GM23338 (cell line): ENCODE results near the gene AOC3. TPM values are rescaled to one million over a fixed set of nuclear protein-coding genes. Genes with fewer than 3 reads are reported as not detected.

ENCODE experiments used
- ATAC-seq: fragments of 200-7000 bp; cut with Tn5 transposase; 3 replicates; pipeline ENCODE4 v1.9.1; 2020
- DNase-seq: peaks from one replicate; pipeline ENCODE4 v3.0.0-alpha.2; 2015; ENCODE audit warnings: low spot score
- H2AFZ ChIP-seq: fragments of 200-600 bp; sonication (generic); 2 replicates; pipeline ENCODE4 v1.8.0; 2016; ENCODE audit warnings: antibody characterized with exemption, mild to moderate bottlenecking, moderate library complexity
- H3F3A ChIP-seq: fragments of 200-600 bp; sonication (generic); replicated peaks from 2 replicates; pipeline ENCODE4 v1.8.0; 2017; ENCODE audit warnings: antibody characterized with exemption, mixed run types, low read depth
- H3K27ac ChIP-seq: fragments of 200-600 bp; sonication (generic); 2 replicates; pipeline ENCODE4 v1.6.1; 2016; ENCODE audit warnings: low read depth
- H3K27me3 ChIP-seq: fragments of 200-600 bp; sonication (generic); 2 replicates; pipeline ENCODE4 v1.8.0; 2016; ENCODE audit warnings: mild to moderate bottlenecking, mixed run types, moderate library complexity; ENCODE audit not compliant: insufficient read depth
- H3K36me3 ChIP-seq: fragments of 200-600 bp; sonication (generic); 2 replicates; pipeline ENCODE4 v1.8.0; 2016; ENCODE audit warnings: mild to moderate bottlenecking; ENCODE audit not compliant: insufficient read depth
- H3K4me1 ChIP-seq: fragments of 200-600 bp; sonication (generic); 2 replicates; pipeline ENCODE4 v1.8.0; 2016; ENCODE audit warnings: mild to moderate bottlenecking, moderate library complexity; ENCODE audit not compliant: insufficient read depth
- H3K4me2 ChIP-seq: fragments of 200-600 bp; sonication (generic); 2 replicates; pipeline ENCODE4 v1.7.1; 2017; ENCODE audit warnings: mixed run types
- H3K4me3 ChIP-seq: fragments of 200-600 bp; sonication (generic); 2 replicates; pipeline ENCODE4 v1.6.1; 2016; ENCODE audit warnings: mixed run types
- H3K79me2 ChIP-seq: fragments of 200-600 bp; sonication (generic); replicated peaks from 2 replicates; pipeline ENCODE4 v1.8.0; 2017; ENCODE audit warnings: mild to moderate bottlenecking; ENCODE audit not compliant: insufficient read depth
- H3K9me2 ChIP-seq: fragments of 200-600 bp; sonication (generic); 2 replicates; pipeline ENCODE4 v1.8.0; 2017; ENCODE audit not compliant: insufficient read depth
- H4K20me1 ChIP-seq: fragments of 200-600 bp; sonication (generic); replicated peaks from 2 replicates; pipeline ENCODE4 v1.8.0; 2017; ENCODE audit warnings: mild to moderate bottlenecking; ENCODE audit not compliant: insufficient read depth
- H3K27ac Mint-ChIP-seq: 2 replicates; pipeline ENCODE4 v1.8.0; 2020; ENCODE audit warnings: inconsistent platforms, mild to moderate bottlenecking, moderate library complexity, mixed read lengths
- H3K27me3 Mint-ChIP-seq: 3 replicates; pipeline ENCODE4 v1.8.0; 2022; ENCODE audit warnings: low read depth, mild to moderate bottlenecking, moderate library complexity, mixed read lengths, inconsistent platforms; ENCODE audit not compliant: insufficient read depth, poor library complexity
- H3K36me3 Mint-ChIP-seq: 3 replicates; pipeline ENCODE4 v1.8.0; 2021; ENCODE audit warnings: low read depth, mild to moderate bottlenecking, inconsistent platforms, moderate library complexity, mixed read lengths
- H3K4me1 Mint-ChIP-seq: 3 replicates; pipeline ENCODE4 v1.8.0; 2020; ENCODE audit warnings: mild to moderate bottlenecking, inconsistent platforms, mixed read lengths
- H3K4me3 Mint-ChIP-seq: 3 replicates; pipeline ENCODE4 v1.8.0; 2021; ENCODE audit warnings: moderate library complexity, mild to moderate bottlenecking, inconsistent platforms, mixed read lengths
- H3K9me3 Mint-ChIP-seq: 3 replicates; pipeline ENCODE4 v1.8.0; 2020; ENCODE audit warnings: moderate library complexity, mild to moderate bottlenecking, inconsistent platforms, mixed read lengths
- CREB1 ChIP-seq: fragments of 250-450 bp; sonication (Bioruptor Pico); IDR thresholded peaks from 2 replicates; pipeline ENCODE4 v1.5.0; 2020; ENCODE audit warnings: low read depth, mild to moderate bottlenecking, moderate library complexity
- EZH2 ChIP-seq: fragments of 200-600 bp; sonication (generic); IDR thresholded peaks from one replicate; pipeline ENCODE4 v1.8.0; 2017; ENCODE audit warnings: antibody characterized with exemption, mild to moderate bottlenecking, low read depth; ENCODE audit not compliant: unreplicated experiment
- POLR2AphosphoS5 ChIP-seq: IDR thresholded peaks from 2 replicates; pipeline ENCODE4 v1.6.1; 2016; ENCODE audit warnings: antibody characterized with exemption, low read depth
- ZNF114 ChIP-seq: fragments of 250-450 bp; sonication (Bioruptor Pico); IDR thresholded peaks from 2 replicates; pipeline ENCODE4 v1.5.0; 2020; ENCODE audit warnings: mild to moderate bottlenecking, moderate library complexity
- ZNF331 ChIP-seq: fragments of 250-450 bp; sonication (Bioruptor Pico); IDR thresholded peaks from 2 replicates; pipeline ENCODE4 v1.5.0; 2020; ENCODE audit warnings: low read depth, mild to moderate bottlenecking, moderate library complexity
- polyA plus RNA-seq: library from polyadenylated mRNA; unstranded; fragments of >200 nt; fragmentation: Nextera tagmentation; extraction: Ambion mirVana; gene quantifications from 2 replicates; pipeline ENCODE4 v1.2.1, GENCODE V29; 2016
- total RNA-seq: library from RNA; depleted of rRNA; stranded (reverse); fragments of >200 nt; shearing (Covaris generic); gene quantifications from 2 replicates; pipeline ENCODE4 v1.2.3, GENCODE V29; 2014
- TF ChIP-seq, protein P1 (sequence below): fragments of 250-450 bp; sonication (Bioruptor Pico); IDR thresholded peaks from 2 replicates; pipeline ENCODE4 v1.5.0; 2020; ENCODE audit warnings: mild to moderate bottlenecking, moderate library complexity
- TF ChIP-seq, protein P2 (sequence below): IDR thresholded peaks from 2 replicates; pipeline ENCODE4 v1.6.1; 2016; ENCODE audit warnings: antibody characterized with exemption

The AOC3 gene
- total and polyA plus RNA-seq, 2 experiments from 2014 or later, result 1.4 to 1.7 TPM

- TF ChIP-seq, protein P1, sequence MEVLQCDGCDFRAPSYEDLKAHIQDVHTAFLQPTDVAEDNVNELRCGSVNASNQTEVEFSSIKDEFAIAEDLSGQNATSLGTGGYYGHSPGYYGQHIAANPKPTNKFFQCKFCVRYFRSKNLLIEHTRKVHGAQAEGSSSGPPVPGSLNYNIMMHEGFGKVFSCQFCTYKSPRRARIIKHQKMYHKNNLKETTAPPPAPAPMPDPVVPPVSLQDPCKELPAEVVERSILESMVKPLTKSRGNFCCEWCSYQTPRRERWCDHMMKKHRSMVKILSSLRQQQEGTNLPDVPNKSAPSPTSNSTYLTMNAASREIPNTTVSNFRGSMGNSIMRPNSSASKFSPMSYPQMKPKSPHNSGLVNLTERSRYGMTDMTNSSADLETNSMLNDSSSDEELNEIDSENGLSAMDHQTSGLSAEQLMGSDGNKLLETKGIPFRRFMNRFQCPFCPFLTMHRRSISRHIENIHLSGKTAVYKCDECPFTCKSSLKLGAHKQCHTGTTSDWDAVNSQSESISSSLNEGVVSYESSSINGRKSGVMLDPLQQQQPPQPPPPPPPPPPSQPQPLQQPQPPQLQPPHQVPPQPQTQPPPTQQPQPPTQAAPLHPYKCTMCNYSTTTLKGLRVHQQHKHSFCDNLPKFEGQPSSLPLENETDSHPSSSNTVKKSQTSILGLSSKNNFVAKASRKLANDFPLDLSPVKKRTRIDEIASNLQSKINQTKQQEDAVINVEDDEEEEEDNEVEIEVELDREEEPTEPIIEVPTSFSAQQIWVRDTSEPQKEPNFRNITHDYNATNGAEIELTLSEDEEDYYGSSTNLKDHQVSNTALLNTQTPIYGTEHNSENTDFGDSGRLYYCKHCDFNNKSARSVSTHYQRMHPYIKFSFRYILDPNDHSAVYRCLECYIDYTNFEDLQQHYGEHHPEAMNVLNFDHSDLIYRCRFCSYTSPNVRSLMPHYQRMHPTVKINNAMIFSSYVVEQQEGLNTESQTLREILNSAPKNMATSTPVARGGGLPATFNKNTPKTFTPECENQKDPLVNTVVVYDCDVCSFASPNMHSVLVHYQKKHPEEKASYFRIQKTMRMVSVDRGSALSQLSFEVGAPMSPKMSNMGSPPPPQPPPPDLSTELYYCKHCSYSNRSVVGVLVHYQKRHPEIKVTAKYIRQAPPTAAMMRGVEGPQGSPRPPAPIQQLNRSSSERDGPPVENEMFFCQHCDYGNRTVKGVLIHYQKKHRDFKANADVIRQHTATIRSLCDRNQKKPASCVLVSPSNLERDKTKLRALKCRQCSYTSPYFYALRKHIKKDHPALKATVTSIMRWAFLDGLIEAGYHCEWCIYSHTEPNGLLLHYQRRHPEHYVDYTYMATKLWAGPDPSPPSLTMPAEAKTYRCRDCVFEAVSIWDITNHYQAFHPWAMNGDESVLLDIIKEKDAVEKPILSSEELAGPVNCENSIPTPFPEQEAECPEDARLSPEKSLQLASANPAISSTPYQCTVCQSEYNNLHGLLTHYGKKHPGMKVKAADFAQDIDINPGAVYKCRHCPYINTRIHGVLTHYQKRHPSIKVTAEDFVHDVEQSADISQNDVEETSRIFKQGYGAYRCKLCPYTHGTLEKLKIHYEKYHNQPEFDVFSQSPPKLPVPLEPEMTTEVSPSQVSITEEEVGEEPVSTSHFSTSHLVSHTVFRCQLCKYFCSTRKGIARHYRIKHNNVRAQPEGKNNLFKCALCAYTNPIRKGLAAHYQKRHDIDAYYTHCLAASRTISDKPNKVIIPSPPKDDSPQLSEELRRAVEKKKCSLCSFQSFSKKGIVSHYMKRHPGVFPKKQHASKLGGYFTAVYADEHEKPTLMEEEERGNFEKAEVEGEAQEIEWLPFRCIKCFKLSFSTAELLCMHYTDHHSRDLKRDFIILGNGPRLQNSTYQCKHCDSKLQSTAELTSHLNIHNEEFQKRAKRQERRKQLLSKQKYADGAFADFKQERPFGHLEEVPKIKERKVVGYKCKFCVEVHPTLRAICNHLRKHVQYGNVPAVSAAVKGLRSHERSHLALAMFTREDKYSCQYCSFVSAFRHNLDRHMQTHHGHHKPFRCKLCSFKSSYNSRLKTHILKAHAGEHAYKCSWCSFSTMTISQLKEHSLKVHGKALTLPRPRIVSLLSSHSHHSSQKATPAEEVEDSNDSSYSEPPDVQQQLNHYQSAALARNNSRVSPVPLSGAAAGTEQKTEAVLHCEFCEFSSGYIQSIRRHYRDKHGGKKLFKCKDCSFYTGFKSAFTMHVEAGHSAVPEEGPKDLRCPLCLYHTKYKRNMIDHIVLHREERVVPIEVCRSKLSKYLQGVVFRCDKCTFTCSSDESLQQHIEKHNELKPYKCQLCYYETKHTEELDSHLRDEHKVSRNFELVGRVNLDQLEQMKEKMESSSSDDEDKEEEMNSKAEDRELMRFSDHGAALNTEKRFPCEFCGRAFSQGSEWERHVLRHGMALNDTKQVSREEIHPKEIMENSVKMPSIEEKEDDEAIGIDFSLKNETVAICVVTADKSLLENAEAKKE, result no peak
- no peak for TF ChIP-seq EZH2
Observed at GRCh38 chr17:42849031-42849430, 2.0 kb upstream of the AOC3 start (continued).

- no peak overlapping the region for H3K27ac Mint-ChIP-seq
- no peak for ATAC-seq
- TF ChIP-seq, protein P1, result no peak
- TF ChIP-seq POLR2AphosphoS5 (no peak), CREB1 (no peak), ZNF114 (no peak), ZNF331 (CRISPR knock-in tag) (no peak)
- TF ChIP-seq, protein P2, sequence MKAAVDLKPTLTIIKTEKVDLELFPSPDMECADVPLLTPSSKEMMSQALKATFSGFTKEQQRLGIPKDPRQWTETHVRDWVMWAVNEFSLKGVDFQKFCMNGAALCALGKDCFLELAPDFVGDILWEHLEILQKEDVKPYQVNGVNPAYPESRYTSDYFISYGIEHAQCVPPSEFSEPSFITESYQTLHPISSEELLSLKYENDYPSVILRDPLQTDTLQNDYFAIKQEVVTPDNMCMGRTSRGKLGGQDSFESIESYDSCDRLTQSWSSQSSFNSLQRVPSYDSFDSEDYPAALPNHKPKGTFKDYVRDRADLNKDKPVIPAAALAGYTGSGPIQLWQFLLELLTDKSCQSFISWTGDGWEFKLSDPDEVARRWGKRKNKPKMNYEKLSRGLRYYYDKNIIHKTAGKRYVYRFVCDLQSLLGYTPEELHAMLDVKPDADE, result no peak
Observed at GRCh38 chr17:42849451-42850181, 1.4 kb upstream of the AOC3 start.

More at GRCh38 chr17:42849451-42850181, 1.4 kb upstream of the AOC3 start:
- H3K9me3 Mint-ChIP-seq, result no peaks in the 10 kb centered on the region; the same call in 1 of the 3 replicates
- peaks cover 5% of the 10 kb centered on the region; the same call in 2 of the 3 replicates for H3K4me1 Mint-ChIP-seq
- H3K79me2 ChIP-seq, result no peaks in the 10 kb centered on the region
- H3K36me3 ChIP-seq, result peaks cover 6% of the 10 kb centered on the region; the same call in 1 of the 2 replicates
- 0 out of 2 replicates have a peak, but pooled peaks cover 5% of the 10 kb centered on the region for H3F3A ChIP-seq
- no peak overlapping the region for H3K4me3 ChIP-seq
- H4K20me1 ChIP-seq, result no peaks in the 10 kb centered on the region; the same call in 1 of the 2 replicates
- no peak for DNase-seq
- no peak overlapping the region for H2AFZ ChIP-seq
- H3K27me3 Mint-ChIP-seq, result peaks cover 2% of the 10 kb centered on the region
- H3K27ac ChIP-seq, result no peak overlapping the region
- H3K36me3 Mint-ChIP-seq, result peaks cover 17% of the 10 kb centered on the region
- no peaks in the 10 kb centered on the region for H3K9me2 ChIP-seq
- H3K4me3 Mint-ChIP-seq, result no peak overlapping the region
- H3K4me2 ChIP-seq, result no peak overlapping the region
- H3K4me1 ChIP-seq, result no peaks in the 10 kb centered on the region
- H3K27me3 ChIP-seq, result no peaks in the 10 kb centered on the region
